NCI-H128 (cell line): Measurements from ENCODE around the gene MBD5.

Experiments
- DNase-seq: peaks from one replicate; lab custom pipeline; 2025; ENCODE audit not compliant: unreplicated experiment; lab: John Stamatoyannopoulos, UW

Gene MBD5

DNA sequence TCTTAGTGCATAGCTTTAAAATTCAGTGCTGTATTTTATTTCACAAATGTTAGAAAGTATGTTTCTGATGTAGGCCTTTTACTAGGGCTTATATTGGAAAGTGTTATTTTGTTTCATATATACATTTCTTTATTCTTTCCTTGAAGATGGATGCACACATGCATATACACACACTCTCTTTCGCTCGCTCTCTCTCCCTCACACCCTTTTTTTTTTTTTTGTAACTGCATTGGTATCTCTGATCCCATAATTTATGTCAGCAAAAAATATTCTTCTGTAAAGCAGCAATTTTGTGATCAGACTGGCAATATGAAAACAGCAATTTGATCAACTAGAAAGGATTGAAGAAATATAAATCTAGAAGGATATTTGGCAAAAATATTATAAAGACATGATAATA is 2.0 kb downstream of the MBD5 start:
- no peak for DNase-seq

DNA sequence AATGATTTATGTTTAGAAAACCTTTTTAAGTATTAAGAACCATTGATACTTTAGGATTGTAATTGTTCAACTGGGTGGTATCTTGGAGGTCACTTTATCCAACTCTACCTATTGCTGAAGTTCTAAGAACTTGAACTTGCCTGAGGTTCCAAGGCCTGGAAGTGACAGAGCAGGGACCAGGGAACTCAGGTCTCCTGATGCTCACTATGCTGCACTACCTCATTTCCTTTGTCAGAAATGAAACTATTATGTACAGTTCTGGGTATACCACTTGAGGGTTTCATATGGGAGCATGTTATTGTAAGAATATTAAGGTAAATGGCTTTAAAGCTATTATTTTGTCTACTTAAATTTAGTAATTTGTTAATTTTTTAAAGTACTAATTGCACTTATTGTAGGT is 3.0 kb downstream of the MBD5 start:
- no peak for DNase-seq

DNA sequence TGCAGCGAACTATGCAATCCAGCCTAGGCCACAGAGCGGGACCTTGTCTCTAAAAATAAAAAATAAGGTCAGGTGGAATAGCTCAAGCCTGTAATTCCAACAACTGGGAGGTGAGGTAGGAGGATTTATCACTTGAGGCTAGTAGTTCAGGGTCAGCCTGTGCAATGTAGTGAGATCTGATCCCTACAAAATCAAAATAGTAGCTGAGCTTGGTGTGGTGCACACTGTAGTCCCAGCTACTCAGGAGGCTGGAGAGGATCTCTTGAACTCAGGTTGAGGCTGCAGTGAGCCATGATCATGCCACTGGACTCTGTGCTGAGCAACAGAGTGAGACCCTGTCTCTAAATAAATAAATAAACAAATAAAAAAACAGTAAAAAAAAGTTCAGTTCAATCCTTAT is 5.7 kb downstream of the MBD5 start:
- DNase-seq = no peak

DNA sequence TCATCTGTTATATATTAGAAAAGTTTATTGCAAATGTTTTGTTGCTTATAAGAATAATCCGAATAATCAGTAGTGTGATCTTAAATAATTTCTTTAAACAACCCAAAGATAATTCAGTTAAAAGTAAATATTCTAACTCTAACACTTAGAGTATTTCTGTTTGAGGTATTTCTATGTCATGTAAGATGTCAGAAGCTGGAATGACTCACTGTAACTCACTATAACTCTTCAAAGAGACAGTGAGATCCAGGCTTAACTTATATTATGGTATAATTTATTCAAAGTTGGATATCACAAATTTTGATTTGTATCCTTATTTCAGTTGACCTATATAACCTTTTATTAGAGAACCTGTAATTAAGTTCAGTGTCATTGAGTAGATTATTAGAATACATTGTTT is 6.9 kb downstream of the MBD5 start:
- no peak for DNase-seq

DNA sequence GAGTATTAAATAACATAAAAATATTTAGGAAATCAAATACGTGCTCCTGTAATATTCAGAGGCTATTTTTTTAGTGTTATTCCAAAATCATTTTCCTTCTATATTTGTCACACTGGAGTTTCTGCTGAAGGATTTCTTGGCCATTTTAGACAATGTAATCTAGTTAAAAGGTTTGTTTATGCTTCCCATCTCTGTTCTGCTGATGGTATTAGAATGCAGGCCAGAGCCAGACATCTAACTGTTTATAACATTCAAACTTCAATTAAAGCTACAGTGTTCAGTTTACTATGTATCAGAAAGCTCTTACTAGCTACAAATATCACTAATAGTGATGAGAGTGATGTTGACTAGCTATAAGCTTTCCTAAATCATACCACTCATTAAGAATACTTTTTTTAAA is 7.9 kb downstream of the MBD5 start:
- DNase-seq = no peak

DNA sequence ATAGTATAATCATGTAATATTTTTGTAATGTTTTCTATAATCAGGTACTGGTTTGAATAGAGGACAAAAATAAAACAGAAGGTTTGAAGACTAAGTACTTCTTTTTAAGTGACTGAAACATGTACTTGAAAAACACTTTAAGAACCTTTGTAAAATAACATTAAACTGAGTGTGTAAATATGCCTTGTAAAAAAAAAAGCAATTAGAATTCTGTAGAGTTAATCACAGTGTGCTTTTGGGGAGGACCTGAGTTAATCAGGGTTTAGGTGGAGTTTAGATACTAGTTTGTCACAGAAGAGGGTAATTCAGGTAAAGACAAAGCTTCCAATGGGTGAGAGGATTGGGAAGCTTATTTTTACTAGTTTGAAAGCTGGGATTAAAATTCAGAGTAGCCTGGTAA is 10.3 kb downstream of the MBD5 start:
- DNase-seq = no peak

DNA sequence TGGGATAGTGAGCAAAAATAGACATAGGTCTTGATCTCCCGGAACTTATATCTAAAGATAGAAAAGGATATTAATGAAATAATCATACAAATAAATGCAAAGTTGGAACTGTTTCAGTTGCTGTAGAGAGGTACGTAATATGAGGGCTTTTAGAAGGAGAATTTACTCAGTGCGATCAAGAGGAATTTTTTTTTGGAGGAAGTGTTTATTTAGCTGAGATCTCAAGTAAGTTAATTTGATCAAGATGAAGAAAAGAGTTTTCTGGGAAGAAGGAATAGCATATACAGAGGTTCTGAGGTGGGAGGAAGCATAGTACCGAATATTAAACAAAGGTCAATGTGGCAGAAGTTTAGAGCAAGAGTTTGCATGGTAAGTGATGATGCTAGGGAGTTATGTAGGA is 11.3 kb downstream of the MBD5 start:
- DNase-seq = no peak

DNA sequence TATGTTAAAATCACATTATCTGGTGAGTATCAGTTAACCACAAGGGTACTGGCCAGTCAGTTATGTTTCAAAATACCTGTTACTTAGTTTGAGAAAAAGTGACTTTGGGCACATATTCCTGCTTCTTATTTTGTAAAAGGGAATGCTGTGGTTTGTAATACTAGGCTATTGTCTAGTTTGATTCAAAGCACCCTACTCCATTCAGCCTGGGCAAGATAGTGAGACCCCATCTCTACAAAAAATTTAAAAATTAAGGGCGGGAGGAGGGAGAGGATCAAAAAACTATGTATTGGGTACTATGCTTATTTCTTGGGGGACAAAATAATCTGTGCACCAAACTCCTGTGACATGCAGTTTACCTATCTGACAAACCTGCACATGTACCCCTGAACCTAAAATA is 18.9 kb downstream of the MBD5 start:
- no peak for DNase-seq

DNA sequence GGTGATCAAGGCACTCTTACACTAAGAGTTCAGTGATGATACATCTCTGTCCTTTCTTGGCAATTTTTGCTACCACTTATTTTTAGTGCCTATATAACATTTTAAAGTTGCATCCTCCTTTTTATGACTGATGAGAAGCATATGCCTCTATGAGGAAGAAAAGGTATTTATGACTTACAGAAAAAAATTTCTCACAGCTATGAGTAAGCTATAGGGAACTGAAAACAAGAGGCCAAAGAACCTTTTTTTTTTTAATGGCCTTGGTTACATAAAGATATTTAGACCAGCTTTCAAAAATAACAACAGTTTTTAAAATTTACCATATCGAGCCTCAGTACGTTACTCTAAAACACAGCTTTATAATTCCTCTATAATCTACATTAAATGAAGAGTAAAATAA is 21.3 kb downstream of the MBD5 start:
- DNase-seq = no peak

DNA sequence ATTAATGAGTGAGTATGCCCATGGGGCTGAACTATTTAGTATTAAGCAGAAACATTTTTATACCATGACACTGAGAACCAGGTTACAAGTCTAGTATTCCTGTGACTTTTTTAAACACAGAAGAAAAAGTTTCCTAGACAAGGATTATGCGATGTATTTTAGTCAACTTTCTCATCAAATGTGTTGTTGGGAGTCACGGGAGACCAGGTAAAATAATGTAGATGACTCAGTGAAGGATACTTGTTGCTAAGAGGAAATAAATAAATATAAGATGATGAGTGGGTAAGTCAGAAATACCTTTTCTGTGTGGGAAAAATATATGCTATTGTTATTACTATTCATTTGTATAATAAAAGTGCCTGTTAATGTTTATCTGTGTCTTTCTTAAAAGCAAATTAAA is 23.4 kb downstream of the MBD5 start:
- no peak for DNase-seq

DNA sequence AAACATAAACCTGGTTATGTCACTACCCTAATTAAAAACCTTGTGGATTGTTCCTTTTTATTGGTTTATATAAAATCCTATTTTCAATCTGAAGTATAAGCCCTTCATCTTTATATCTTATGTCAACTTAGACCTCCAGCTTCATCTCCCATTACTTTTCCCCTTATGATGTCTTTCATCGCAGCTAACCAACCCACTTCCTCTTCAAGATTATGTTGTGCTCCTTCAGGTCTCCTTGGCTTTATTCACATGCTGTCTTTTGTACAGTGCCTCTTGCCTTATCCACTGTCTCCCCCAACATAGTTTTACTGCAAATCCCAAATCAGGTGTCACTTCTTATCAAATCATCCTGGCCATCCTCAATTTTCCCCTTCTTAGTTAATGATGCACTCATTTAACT is 25.9 kb downstream of the MBD5 start:
- DNase-seq = no peak

DNA sequence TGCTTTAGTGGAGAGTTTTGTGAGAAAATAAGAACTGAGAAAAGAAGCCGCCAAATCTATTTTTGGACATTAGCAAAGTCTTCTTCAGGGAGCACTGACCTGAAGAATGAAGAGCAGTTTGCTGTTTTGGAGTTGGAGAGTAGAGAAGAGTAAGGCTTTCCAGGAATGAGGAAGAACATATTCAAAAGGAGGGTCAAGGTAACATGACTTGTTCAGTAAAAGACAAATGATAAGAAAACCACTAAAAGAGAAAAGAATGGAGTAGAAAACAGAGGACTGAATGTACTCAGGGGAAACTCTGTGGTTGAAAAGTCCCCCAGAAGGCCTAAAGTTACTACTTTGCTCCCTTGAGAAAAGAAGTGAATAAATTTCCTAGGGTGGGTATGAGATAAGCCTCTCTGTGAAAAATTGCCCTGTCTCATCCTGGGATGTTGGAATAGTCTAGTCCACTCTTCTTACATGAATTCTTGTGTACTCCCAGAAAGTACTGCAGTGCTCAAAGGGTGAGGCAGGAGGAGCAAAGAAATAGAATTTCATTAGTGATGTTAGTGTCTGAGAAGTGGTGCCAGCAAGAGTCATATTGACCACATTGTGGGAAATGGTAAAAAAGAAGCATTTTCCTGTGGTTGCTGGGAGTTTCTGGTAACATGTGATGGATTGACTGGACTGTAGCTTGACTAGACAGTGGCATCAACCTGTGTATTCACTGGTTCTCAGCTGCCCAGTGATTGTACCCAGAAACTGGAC is 27.8 kb downstream of the MBD5 start:
- DNase-seq = no peak

DNA sequence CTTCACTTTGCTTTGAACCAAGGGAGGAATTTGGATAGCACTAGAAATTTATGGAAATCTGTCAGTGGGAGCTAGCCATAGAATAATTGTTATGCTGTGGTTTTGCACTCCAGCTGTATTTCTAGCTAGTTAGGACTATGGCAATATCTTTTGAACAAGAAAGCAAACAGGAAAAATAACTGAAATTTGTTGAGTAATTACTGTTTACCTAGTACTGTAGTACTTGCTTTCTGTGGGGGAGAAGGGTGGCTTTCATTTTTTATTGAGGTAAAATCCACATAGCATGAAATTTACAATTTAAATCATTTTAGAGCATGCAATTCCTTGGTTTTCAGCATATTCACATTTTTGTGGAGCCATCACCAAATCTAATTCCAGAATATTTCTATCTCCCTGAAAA is 28.4 kb downstream of the MBD5 start:
- no peak for DNase-seq

DNA sequence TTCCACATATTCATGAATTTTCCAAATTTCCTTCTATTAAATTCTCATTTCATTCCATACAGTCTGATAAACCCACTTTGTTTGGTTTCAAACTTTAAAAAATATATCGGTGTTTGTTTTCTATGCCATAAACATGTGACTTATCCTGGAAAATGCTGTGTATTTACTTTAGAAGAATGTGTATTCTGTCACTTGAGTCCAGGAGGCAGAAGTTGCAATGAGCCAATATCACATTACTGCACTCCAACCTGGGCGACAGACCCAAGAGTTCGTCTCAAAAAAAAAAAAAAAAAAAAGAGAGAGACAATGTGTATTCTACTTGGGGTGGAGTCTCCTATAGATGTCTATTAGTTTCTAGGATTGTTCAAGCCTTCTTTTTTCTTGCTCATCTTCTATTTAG is 31.8 kb downstream of the MBD5 start:
- DNase-seq = no peak

DNA sequence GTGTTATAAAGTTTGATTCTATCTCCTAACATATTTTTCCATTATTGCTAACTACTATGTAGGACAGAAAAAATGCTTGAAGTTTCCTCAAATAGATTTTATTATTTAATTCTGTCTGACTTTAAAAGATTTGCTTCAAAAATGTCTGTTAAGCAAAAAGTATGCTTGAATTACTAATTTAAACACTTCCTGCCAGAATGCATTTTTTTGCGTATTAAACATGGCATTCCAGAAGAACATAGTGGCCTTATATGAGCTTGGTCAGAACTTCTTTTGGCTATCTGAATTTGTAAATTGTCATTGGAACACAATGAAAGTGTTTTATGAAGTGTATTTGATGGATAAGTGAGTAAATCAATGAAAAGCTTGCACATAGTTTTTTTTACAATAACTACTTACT is 37.8 kb downstream of the MBD5 start:
- DNase-seq = no peak

DNA sequence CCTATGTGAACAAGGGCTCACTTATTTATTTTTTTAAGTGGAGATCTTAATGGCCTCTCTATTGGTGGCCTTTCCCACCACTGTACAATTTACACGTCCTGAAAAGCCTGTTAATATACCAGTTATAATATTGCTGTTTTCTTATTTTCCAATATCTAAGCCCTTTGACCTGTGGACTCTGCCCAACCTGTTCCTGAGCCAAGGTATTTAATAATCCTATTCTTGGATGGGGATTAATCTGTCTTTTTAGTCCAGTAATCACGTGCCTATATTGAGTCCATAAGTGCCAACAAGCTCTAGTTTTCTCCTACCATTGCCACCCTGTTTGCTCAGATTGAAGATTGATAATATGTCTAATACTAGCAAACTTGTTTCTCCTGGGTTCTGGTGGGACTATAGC is 42.7 kb downstream of the MBD5 start:
- DNase-seq = no peak

DNA sequence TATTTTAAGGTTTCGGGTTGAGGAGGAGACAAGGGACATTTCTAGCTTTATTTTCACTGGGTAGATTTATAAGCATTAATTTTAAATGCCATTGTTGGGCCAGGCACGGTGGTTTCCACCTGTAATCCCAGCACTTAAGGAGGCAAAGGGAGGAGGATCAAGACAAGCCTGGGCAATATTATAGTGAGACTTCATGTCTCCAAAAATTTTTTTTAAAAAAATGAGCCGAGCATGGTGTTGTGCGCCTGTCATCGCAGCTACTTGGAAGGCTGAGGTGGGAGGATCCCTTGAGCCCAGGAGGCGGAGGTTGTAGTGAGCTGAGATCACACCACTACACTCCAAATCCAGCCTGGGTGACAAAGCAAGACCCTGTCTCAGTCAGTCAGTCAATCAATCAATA is 45.0 kb downstream of the MBD5 start:
- DNase-seq = no peak

DNA sequence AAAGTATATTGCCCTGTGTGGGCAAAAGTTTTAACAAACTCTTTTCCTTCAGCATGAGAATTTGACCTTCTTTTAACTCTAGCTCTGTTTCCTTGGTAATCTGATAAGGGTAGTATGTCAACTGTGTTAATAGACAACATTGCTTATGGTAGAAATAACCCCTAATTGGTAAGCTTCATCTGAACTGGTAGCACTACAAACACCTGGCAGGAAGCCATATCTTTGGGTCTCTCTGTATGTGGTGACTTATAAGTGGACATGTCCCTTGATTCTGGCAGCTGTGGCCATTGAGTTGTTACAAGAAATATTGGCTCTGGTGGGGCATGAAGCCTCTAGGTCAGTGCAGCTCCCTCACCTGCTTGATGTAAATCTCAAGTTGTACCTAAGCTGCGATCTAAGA is 46.9 kb downstream of the MBD5 start:
- DNase-seq = no peak

DNA sequence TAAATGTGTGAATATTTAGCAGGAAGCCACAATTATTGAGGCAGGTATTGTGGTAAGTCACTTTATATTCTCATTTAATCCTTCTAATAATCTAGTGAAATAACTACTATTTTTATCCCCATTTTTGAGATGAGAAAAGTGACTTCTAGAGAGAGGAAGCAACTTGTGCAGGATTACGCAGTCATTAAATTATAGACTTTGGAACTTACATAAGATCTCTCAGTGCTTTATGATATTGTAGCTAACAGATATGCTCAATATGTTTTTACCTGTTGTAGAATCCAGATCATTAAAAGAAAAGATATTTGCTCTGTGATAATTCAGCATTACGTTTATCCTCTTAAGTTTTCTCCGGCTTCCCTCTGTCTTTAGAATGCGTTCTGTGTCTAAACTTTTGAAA is 50.5 kb downstream of the MBD5 start:
- DNase-seq = no peak

DNA sequence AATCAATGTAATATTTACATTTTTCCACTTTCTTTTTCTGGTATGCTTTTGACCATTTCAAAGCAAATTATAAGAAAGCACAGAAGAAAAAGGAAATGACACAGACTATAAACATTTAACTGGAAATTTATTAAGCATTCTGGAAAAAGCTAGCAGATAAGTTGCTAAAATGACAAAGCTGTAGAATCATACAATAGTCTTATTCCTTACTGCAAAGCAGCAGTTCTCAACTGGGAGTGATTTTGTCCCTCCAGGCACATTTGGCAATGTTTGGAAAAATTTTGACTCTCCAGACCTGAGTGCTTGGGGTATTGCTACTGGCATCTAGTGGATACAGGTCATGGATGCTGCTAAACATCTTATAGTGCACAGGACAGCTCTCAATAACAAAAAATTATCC is 75.1 kb downstream of the MBD5 start:
- DNase-seq = no peak

DNA sequence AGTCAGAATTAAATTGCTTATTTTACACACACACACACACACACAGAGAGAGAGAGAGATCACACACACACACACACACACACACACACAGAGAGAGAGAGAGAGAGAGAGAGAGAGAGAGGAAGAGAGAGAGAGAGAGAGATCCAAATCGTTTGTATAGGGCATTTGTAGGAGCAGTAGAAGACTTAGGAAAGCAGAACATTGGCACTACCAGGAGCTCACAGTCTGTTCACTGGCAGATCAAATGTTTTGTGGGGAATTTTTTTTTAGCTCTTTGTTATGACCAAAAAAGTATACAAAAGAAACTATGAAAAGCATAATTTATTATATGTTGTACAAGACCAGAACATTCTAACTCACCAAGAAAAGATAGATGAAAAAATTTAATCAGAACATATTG is 81.8 kb downstream of the MBD5 start:
- DNase-seq = no peak

DNA sequence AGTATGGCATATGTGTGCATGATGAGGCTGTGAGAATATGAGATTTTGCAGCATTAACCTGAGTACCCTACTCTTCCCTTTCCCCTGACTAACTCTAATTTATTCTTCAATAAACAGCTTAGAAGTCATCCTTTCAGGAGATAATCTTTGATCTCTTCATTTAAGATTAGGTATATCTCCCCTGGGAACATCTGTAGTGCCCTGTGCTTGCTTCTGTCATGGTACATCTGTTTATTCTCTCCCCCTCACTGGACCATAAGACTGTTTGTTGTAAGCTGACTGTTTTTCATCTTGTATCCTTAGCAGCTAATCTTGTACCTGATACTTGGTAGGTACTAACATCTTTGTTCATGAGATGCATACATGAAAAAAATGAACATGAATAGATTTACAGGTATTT is 83.1 kb downstream of the MBD5 start:
- no peak for DNase-seq

DNA sequence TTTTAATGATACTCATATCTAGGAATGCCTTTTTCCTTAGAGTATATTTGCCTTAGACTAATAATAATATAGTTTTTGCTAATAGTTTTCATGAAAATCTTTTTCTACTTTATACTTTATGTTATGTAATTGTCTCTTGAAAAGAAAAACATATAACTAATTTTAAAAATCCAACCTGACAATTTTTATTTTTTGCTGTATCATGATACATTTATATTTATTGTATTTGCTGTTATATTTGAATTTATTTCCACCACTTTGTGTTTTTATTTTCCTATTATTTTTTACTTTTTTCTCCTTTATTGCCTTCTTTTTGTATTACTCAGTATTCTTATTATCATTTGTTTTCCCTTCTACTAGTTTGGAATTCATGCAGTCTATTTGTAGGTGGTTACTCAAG is 85.4 kb downstream of the MBD5 start:
- DNase-seq = no peak

DNA sequence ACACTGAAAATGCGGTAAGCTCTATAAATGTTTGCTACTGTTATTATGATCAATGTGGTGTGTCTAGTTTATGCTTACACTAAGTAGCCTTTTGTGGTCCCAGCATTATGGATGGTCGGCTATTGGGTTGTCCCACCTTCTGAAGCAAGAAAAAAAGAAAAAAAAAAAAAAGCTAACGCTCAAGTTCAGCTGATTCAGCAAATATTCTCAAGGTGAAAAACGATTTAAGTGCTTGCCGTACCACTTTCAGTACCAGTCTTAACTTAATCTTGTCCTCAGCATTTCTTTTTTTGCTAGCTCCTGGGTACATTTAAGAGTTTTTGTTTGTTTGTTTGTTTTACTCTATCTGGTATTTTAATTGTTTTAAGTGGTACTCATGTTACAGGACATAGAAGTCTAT is 87.5 kb downstream of the MBD5 start:
- DNase-seq = no peak
